ENCODE results near the gene PTPRJ. TPM values are rescaled to one million over a fixed set of nuclear protein-coding genes. Genes with fewer than 3 reads are reported as not detected.
A peak's percentile ranks its signal among the peaks of the same experiment; 100 is the strongest.
"Not testable (repeated sequence)": the region's sequence is repeated elsewhere in the genome, so short reads cannot be mapped to it uniquely, and the experiment has no call there.

Gene PTPRJ
- total and polyA plus RNA-seq, 5 donors from 2014 or later = 13.8 to 81.8 (median 19.0) TPM

DNA sequence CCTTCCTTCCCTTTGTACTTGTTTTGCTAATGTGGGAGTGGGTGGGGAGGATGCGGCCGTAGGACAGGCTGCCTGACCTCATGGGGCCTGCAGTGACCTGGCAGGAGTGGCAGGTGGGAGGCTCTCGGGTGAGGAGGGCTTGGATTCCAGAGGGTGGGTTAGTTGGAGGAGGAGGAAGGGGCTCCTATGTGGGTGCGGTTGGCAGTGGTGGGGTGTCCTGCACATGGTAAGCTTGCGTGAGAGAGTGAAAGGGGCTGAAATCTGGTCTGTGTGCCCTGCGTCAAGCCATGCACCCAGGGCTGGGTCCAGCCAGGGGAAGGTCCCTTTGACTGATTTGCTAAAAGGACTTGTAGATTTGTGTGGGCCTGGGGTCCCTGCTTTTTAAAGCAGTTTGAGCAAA is 145.5 kb downstream of the PTPRJ start:
- Mint-ChIP-seq H3K27ac (peak overlapping the region in 1 of 3 donors; percentile 59), H3K27me3 (no peaks in the 10 kb centered on the region), H3K4me1 (peaks cover 0 to 8% (median 5%) of the 10 kb centered on the region in 4 donors), H3K9me3 (no peaks in the 10 kb centered on the region), H3K36me3 (peaks cover 71% of the 10 kb centered on the region), H3K4me3 (no peak overlapping the region)
- peaks cover 95% of the 10 kb centered on the region for H3K36me3 ChIP-seq (ENCODE audit: control insufficient read depth, insufficient read depth, low read length)
- no peak overlapping the region for H3K4me3 ChIP-seq (ENCODE audit: low read depth, low read length)
- DNase-seq = no peak
- no peaks in the 10 kb centered on the region for H3K4me1 ChIP-seq (ENCODE audit: control insufficient read depth, insufficient read depth, low read length, poor library complexity, severe bottlenecking)
- H3K9me3 ChIP-seq (ENCODE audit: control insufficient read depth in 2 of 2, low read length in 2 of 2) = no peaks in the 10 kb centered on the region
- no peaks in the 10 kb centered on the region for H3K27me3 ChIP-seq (ENCODE audit: control insufficient read depth, insufficient read depth, low read length)
- H3K27ac ChIP-seq (ENCODE audit: insufficient read depth, low read length, poor library complexity, severe bottlenecking) = no peak overlapping the region
- ATAC-seq (ENCODE audit: low read depth in 2 of 2) = no peak

DNA sequence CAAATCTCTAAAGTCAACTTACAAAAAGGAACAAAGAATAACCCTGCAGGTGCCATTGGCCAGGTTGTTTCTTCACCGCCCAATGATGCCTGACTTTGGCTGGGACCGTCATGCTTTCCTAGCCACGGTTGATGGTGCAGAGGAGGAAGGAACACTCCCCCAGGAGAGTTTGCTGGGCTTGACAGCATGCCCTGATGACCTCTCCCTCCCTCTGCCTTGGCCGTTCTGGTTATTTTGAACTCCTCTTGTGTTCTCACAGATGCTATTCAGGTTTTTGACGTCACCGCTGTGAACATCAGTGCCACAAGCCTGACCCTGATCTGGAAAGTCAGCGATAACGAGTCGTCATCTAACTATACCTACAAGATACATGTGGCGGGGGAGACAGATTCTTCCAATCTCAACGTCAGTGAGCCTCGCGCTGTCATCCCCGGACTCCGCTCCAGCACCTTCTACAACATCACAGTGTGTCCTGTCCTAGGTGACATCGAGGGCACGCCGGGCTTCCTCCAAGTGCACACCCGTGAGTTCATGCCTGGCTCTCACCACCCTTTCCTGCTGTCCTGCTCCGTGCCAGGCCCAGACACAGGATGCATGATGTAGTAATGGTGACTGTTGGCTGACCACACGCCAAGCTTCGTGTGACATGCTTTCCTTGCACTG is 147.3 kb downstream of the PTPRJ start:
- Histone ChIP-seq H3K4me3 (ENCODE audit: low read depth, low read length) (no peak overlapping the region), H3K9me3 (ENCODE audit: control insufficient read depth in 2 of 2, low read length in 2 of 2) (no peaks in the 10 kb centered on the region), H3K27me3 (ENCODE audit: control insufficient read depth, insufficient read depth, low read length) (no peaks in the 10 kb centered on the region), H3K36me3 (ENCODE audit: control insufficient read depth, insufficient read depth, low read length) (peaks cover 92% of the 10 kb centered on the region), H3K27ac (ENCODE audit: insufficient read depth, low read length, poor library complexity, severe bottlenecking) (no peak overlapping the region), H3K4me1 (ENCODE audit: control insufficient read depth, insufficient read depth, low read length, poor library complexity, severe bottlenecking) (no peaks in the 10 kb centered on the region)
- Mint-ChIP-seq H3K4me3 (no peak overlapping the region), H3K27me3 (no peaks in the 10 kb centered on the region), H3K9me3 (no peaks in the 10 kb centered on the region), H3K27ac (peak overlapping the region in 2 of 3 donors; percentile 26 to 46), H3K36me3 (peaks cover 70% of the 10 kb centered on the region), H3K4me1 (peaks cover 0 to 8% (median 2%) of the 10 kb centered on the region in 4 donors)
- DNase-seq (no peak), ATAC-seq (ENCODE audit: low read depth in 2 of 2) (no peak)

DNA sequence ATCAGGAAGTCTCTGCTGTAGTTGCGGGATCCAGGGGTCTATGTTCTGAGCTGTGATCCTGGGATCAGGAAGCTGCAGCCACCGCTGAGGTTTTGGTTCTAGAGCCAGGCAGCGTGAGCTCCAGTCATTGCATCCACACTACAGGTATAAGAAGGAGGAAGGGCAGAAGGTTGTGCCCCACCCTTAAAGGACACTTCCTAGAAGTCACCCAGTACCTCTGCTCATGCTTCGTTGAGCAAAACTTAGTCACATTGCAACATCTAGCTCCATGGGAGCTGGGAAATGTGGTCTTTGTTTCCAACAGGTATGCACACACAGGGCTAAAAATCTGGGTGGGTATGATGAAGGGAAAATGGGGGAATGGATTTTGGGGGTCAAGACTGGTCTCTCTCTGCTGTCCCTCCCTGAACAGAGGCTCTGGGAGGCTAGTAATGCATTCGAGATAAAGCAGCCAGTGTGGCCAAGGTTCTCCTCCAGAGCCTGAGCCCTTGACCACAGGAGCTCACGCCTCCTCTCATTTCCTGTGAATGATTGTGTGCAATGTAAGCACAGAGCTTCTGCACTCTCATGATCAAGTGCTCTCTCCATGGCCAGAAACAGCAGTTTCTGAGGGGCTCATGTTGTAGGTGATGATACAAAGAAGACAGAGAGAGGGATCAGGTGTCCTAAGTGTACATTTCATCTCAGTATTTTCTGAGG is 149.5 kb downstream of the PTPRJ start:
- H3K4me1 Mint-ChIP-seq = peaks cover 0 to 4% (median 0%) of the 10 kb centered on the region in 4 donors
- Histone ChIP-seq H3K27ac (ENCODE audit: insufficient read depth, low read length, poor library complexity, severe bottlenecking) (no peak overlapping the region), H3K36me3 (ENCODE audit: control insufficient read depth, insufficient read depth, low read length) (peaks cover 83% of the 10 kb centered on the region), H3K27me3 (ENCODE audit: control insufficient read depth, insufficient read depth, low read length) (no peaks in the 10 kb centered on the region), H3K4me1 (ENCODE audit: control insufficient read depth, insufficient read depth, low read length, poor library complexity, severe bottlenecking) (no peaks in the 10 kb centered on the region), H3K9me3 (ENCODE audit: control insufficient read depth in 2 of 2, low read length in 2 of 2) (no peaks in the 10 kb centered on the region), H3K4me3 (ENCODE audit: low read depth, low read length) (no peak overlapping the region)
- no peak overlapping the region for H3K27ac Mint-ChIP-seq
- ATAC-seq (ENCODE audit: low read depth in 2 of 2) (no peak), DNase-seq (no peak)
- no peak overlapping the region for H3K4me3 Mint-ChIP-seq
- H3K9me3 Mint-ChIP-seq = no peaks in the 10 kb centered on the region
- peaks cover 59% of the 10 kb centered on the region for H3K36me3 Mint-ChIP-seq
- no peaks in the 10 kb centered on the region for H3K27me3 Mint-ChIP-seq

DNA sequence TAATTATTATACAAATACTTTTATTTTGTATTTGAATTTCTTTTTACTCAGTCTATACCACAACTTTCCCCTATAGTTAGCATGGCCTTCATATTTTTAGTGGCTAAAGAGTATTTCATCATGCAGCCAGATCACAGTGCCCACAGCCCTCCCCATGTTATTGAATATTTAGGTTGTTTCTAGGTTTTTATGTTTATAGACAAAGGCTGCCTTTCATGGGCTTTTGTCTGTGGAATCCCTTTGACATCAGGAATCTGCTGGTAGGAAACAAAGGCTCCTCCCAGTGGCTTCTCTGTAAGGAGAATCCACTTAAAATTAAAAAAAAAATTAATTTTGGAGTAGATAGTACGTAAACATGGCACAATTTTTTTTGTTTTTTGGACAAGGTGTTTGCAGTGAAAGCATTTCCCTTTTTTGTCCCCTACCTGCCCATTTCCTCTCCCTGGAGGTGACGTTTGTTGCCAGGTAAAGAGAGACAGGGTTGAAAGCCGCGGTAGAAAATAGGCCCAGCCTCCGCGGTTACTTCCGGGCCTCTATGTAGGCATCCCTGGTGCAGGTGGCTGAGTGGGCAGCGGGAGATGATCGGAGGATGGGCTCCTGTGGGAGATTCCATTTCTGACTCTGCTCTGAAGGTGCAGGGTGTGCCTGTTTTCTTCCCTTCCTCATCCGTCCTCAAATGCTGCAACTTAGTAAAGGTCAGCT is 154.0 kb downstream of the PTPRJ start:
- H3K9me3 Mint-ChIP-seq = no peaks in the 10 kb centered on the region
- peaks cover 0 to 3% (median 0%) of the 10 kb centered on the region in 4 donors for H3K4me1 Mint-ChIP-seq
- Histone ChIP-seq H3K9me3 (ENCODE audit: control insufficient read depth in 2 of 2, low read length in 2 of 2) (no peaks in the 10 kb centered on the region), H3K4me1 (ENCODE audit: control insufficient read depth, insufficient read depth, low read length, poor library complexity, severe bottlenecking) (no peaks in the 10 kb centered on the region), H3K4me3 (ENCODE audit: low read depth, low read length) (no peak overlapping the region), H3K27me3 (ENCODE audit: control insufficient read depth, insufficient read depth, low read length) (no peaks in the 10 kb centered on the region), H3K36me3 (ENCODE audit: control insufficient read depth, insufficient read depth, low read length) (peaks cover 72% of the 10 kb centered on the region), H3K27ac (ENCODE audit: insufficient read depth, low read length, poor library complexity, severe bottlenecking) (no peak overlapping the region)
- peaks cover 39% of the 10 kb centered on the region for H3K36me3 Mint-ChIP-seq
- no peaks in the 10 kb centered on the region for H3K27me3 Mint-ChIP-seq
- no peak overlapping the region for H3K4me3 Mint-ChIP-seq
- DNase-seq = no peak
- ATAC-seq (ENCODE audit: low read depth in 2 of 2) = no peak
- H3K27ac Mint-ChIP-seq = peak overlapping the region in 1 of 3 donors; percentile 21

DNA sequence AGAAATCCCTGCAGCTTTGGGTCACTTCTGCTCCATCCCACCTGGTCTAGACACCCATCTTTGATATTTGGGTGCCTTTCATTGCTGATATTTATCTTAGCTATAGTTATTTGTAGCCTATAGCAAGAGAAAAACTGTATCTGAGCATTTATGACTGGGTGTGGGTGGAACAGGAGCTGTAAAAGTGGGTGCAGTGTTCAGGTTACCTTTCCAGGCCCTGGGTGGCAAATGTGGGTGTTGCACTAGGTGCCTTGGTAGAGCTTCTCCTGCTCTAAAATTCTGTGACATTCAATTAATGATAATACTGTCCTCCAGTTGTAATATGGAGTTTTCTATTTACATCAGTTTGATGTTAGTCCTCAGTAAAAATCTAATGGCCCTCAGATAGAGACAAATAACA is 157.9 kb downstream of the PTPRJ start:
- Histone ChIP-seq H3K27ac (ENCODE audit: insufficient read depth, low read length, poor library complexity, severe bottlenecking) (no peak overlapping the region), H3K9me3 (ENCODE audit: control insufficient read depth in 2 of 2, low read length in 2 of 2) (no peaks in the 10 kb centered on the region), H3K36me3 (ENCODE audit: control insufficient read depth, insufficient read depth, low read length) (peaks cover 71% of the 10 kb centered on the region), H3K4me3 (ENCODE audit: low read depth, low read length) (no peak overlapping the region), H3K4me1 (ENCODE audit: control insufficient read depth, insufficient read depth, low read length, poor library complexity, severe bottlenecking) (peaks cover 7% of the 10 kb centered on the region), H3K27me3 (ENCODE audit: control insufficient read depth, insufficient read depth, low read length) (no peaks in the 10 kb centered on the region)
- Mint-ChIP-seq H3K9me3 (no peaks in the 10 kb centered on the region), H3K36me3 (peaks cover 42% of the 10 kb centered on the region), H3K27ac (no peak overlapping the region), H3K4me1 (peaks cover 0 to 18% (median 12%) of the 10 kb centered on the region in 4 donors), H3K27me3 (no peaks in the 10 kb centered on the region), H3K4me3 (no peak overlapping the region)
- no peak for DNase-seq
- no peak for ATAC-seq (ENCODE audit: low read depth in 2 of 2)

DNA sequence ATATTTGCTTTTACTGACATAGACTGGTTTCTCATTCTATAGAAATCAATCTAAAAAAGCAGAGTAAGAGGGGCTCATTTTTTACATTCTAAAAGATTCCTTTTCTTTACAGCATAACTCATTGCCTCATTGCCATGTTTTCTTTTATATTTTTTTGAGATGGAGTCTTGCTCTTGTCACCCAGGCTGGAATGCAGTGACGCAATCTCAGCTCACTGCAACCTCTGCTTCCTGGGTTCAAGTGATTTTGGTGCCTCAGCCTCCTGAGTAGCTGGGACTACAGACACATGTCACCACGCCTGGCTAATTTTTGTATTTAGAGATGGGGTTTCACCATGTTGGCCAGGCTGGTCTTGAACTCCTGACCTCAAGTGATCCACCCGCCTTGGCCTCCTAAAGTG is 159.5 kb downstream of the PTPRJ start:
- not testable (repeated sequence) for H3K9me3 ChIP-seq (ENCODE audit: control insufficient read depth in 2 of 2, low read length in 2 of 2); H3K27ac ChIP-seq (ENCODE audit: insufficient read depth, low read length, poor library complexity, severe bottlenecking); DNase-seq; H3K4me3 ChIP-seq (ENCODE audit: low read depth, low read length); H3K27me3 Mint-ChIP-seq; ATAC-seq (ENCODE audit: low read depth in 2 of 2); H3K9me3 Mint-ChIP-seq; H3K27me3 ChIP-seq (ENCODE audit: control insufficient read depth, insufficient read depth, low read length); H3K4me1 ChIP-seq (ENCODE audit: control insufficient read depth, insufficient read depth, low read length, poor library complexity, severe bottlenecking)
- Mint-ChIP-seq H3K4me1 (peaks cover 0 to 26% (median 12%) of the 10 kb centered on the region in 4 donors), H3K27ac (peak overlapping the region in 1 of 3 donors; percentile 75), H3K4me3 (peak overlapping the region in 1 of 4 donors; percentile 24), H3K36me3 (peaks cover 54% of the 10 kb centered on the region)
- peaks cover 79% of the 10 kb centered on the region for H3K36me3 ChIP-seq (ENCODE audit: control insufficient read depth, insufficient read depth, low read length)

DNA sequence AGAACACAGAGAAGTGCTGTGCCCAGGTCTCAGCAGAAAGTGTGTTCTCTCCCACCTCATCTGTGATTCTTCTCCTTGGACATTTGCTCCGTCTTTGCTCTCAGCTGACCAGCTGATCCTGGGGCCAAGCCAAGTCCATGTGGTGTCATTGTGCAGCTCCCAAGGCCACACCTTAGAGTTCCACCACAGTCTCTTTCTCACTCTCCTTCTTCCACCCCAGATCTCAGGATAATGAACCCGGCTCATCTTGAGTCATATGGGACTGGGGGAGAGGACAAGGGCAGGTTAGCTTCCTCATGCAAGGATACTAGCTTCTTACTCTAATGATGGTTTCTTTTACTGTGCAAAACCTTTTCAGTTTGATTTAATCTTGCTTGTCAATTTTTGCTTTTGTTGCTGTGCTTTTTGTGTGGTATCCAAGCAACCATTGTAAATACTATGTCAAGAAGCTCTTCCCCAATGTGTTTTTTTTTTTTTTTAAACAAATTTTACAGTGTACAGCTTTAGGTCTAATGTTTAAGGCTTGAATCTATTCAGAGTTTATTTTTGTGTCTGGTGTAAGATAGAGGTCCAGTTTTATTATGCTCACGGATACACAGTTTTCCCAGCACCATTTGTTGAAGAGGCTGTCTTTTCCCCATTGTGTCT is 161.2 kb downstream of the PTPRJ start:
- no peaks in the 10 kb centered on the region for H3K9me3 ChIP-seq (ENCODE audit: control insufficient read depth in 2 of 2, low read length in 2 of 2)
- peak in 1 of 3 donors; percentile 25 for DNase-seq
- no peak overlapping the region for H3K4me3 ChIP-seq (ENCODE audit: low read depth, low read length)
- peak in 1 of 2 donors; percentile 44 for ATAC-seq (ENCODE audit: low read depth in 2 of 2)
- peak overlapping the region; percentile 70 to 92 (median 76) for H3K27ac Mint-ChIP-seq
- H3K36me3 Mint-ChIP-seq = peaks cover 64% of the 10 kb centered on the region
- H3K27me3 ChIP-seq (ENCODE audit: control insufficient read depth, insufficient read depth, low read length) = no peaks in the 10 kb centered on the region
- peaks cover 0 to 31% (median 14%) of the 10 kb centered on the region in 4 donors for H3K4me1 Mint-ChIP-seq
- peaks cover 7% of the 10 kb centered on the region for H3K4me1 ChIP-seq (ENCODE audit: control insufficient read depth, insufficient read depth, low read length, poor library complexity, severe bottlenecking)
- H3K27me3 Mint-ChIP-seq = no peaks in the 10 kb centered on the region
- H3K9me3 Mint-ChIP-seq = peaks cover 0 to 2% (median 0%) of the 10 kb centered on the region in 7 donors
- H3K27ac ChIP-seq (ENCODE audit: insufficient read depth, low read length, poor library complexity, severe bottlenecking) = no peak overlapping the region
- H3K4me3 Mint-ChIP-seq = peak overlapping the region in 1 of 4 donors; percentile 60
- H3K36me3 ChIP-seq (ENCODE audit: control insufficient read depth, insufficient read depth, low read length) = peaks cover 86% of the 10 kb centered on the region
